ENCODE data around the gene SPOCK1.

SPOCK1 gene

GRCh38 chr5:137195483-137195882, 303.6 kb downstream of the SPOCK1 start:
- TF ChIP-seq CTCF (IDR thresholded peaks at IDR 0.05; ENCODE audit: borderline replicate concordance, insufficient read depth, low read depth, low read length): no peak
- no peak overlapping the region for H3K4me3 ChIP-seq (ENCODE audit: low read depth, low read length)

GRCh38 chr5:137194300-137194699, 304.8 kb downstream of the SPOCK1 start:
- no peak for TF ChIP-seq CTCF (IDR thresholded peaks at IDR 0.05; ENCODE audit: borderline replicate concordance, insufficient read depth, low read depth, low read length)

GRCh38 chr5:137192293-137192743, 306.8 kb downstream of the SPOCK1 start:
- no peak overlapping the region for H3K4me3 ChIP-seq (ENCODE audit: low read depth, low read length)
- TF ChIP-seq CTCF (IDR thresholded peaks at IDR 0.05; ENCODE audit: borderline replicate concordance, insufficient read depth, low read depth, low read length): no peak

More at GRCh38 chr5:137194300-137194699, 304.8 kb downstream of the SPOCK1 start:
- H3K4me3 ChIP-seq (ENCODE audit: low read depth, low read length): no peak overlapping the region

GRCh38 chr5:137191179-137191578, 307.9 kb downstream of the SPOCK1 start:
- H3K4me3 ChIP-seq (ENCODE audit: low read depth, low read length): no peak overlapping the region
- no peak for TF ChIP-seq CTCF (IDR thresholded peaks at IDR 0.05; ENCODE audit: borderline replicate concordance, insufficient read depth, low read depth, low read length)

GRCh38 chr5:137190441-137190840, 308.7 kb downstream of the SPOCK1 start:
- no peak overlapping the region for H3K4me3 ChIP-seq (ENCODE audit: low read depth, low read length)
- no peak for TF ChIP-seq CTCF (IDR thresholded peaks at IDR 0.05; ENCODE audit: borderline replicate concordance, insufficient read depth, low read depth, low read length)

- TF ChIP-seq CTCF (IDR thresholded peaks at IDR 0.05; ENCODE audit: borderline replicate concordance, insufficient read depth, low read depth, low read length): no peak
- no peak overlapping the region for H3K4me3 ChIP-seq (ENCODE audit: low read depth, low read length)
Measured at GRCh38 chr5:137190031-137190430, 309.1 kb downstream of the SPOCK1 start.

- no peak overlapping the region for H3K4me3 ChIP-seq (ENCODE audit: low read depth, low read length)
- no peak for TF ChIP-seq CTCF (IDR thresholded peaks at IDR 0.05; ENCODE audit: borderline replicate concordance, insufficient read depth, low read depth, low read length)
Measured at GRCh38 chr5:137188566-137188965, 310.6 kb downstream of the SPOCK1 start.

Data from GM12875 (cell line).